Spleen (tissue), 11 donors: ENCODE results near the gene ZNF611. TPM values are rescaled to one million over a fixed set of nuclear protein-coding genes. Genes with fewer than 3 reads are reported as not detected.

ENCODE experiments used
- DNase-seq: peaks from one replicate; pipeline ENCODE4 v3.0.0-alpha.2; 2020
- H3K27ac ChIP-seq, 8 donors: fragments of 200-600 bp; sonication (generic) in 7 of 8; 1 replicate in 4 of 8; 2 replicates in 4 of 8; pipeline versions ENCODE4 v1.5.0 to v1.8.0; 2016 to 2021; ENCODE audit warnings: inconsistent platforms in 4 of 8, mild to moderate bottlenecking in 4 of 8, moderate library complexity in 1 of 8
- H3K27me3 ChIP-seq, 7 donors: fragments of 200-600 bp; sonication (generic) in 6 of 7; replicated peaks in 1 of 7; 1 replicate in 4 of 7; 2 replicates in 3 of 7; pipeline versions ENCODE4 v1.5.0 to v1.8.0; 2016 to 2021; ENCODE audit warnings: inconsistent platforms in 3 of 7, mild to moderate bottlenecking in 1 of 7
- H3K36me3 ChIP-seq, 6 donors: fragments of 200-600 bp; sonication (generic) in 5 of 6; 1 replicate in 4 of 6; 2 replicates in 2 of 6; pipeline versions ENCODE4 v1.5.0 to v1.8.0; 2016 to 2021; ENCODE audit warnings: inconsistent platforms in 2 of 6
- H3K4me1 ChIP-seq, 6 donors: fragments of 200-600 bp; sonication (generic) in 5 of 6; 1 replicate in 3 of 6; 2 replicates in 3 of 6; pipeline versions ENCODE4 v1.5.0 to v1.8.0; 2016 to 2021; ENCODE audit warnings: inconsistent platforms in 3 of 6
- H3K4me3 ChIP-seq, 8 donors: fragments of 200-600 bp; sonication (generic) in 7 of 8; 1 replicate in 4 of 8; 2 replicates in 4 of 8; pipeline versions ENCODE4 v1.5.0 to v1.8.0; 2016 to 2021; ENCODE audit warnings: inconsistent platforms in 4 of 8, mild to moderate bottlenecking in 4 of 8, moderate library complexity in 2 of 8
- H3K9me3 ChIP-seq, 8 donors: fragments of 200-600 bp; sonication (generic) in 7 of 8; 1 replicate in 4 of 8; 2 replicates in 4 of 8; pipeline versions ENCODE4 v1.5.0 to v1.8.0; 2016 to 2021; ENCODE audit warnings: inconsistent platforms in 4 of 8
- POLR2A ChIP-seq, 3 donors: fragments of 450-650 bp; IDR thresholded peaks; one replicate each; pipeline ENCODE4 v1.5.1; 2017; ENCODE audit warnings: antibody characterized with exemption in 3 of 3, mild to moderate bottlenecking in 1 of 3
- POLR2AphosphoS5 ChIP-seq, 3 donors: sonication (generic); formaldehyde crosslinking; IDR thresholded peaks; one replicate each; pipeline ENCODE4 v1.5.1; 2017; ENCODE audit warnings: antibody characterized with exemption in 3 of 3
- WGBS, 5 donors: extraction: QIAGEN DNeasy Blood & Tissue Kit in 3 of 5; methylation state at CpG; one replicate each; pipeline versions ENCODE4 v1.1.5 to v1.1.7; 2013 to 2018; 5-methylcytosine and 5-hydroxymethylcytosine counted together
- intact Hi-C: fragments of 100-400 bp; cut with DNase I; formaldehyde crosslinking; loops from one replicate; pipeline ENCODE4 v1.15.0; 2023; ENCODE audit warnings: low total_unique reads
- polyA plus RNA-seq, 3 donors: library from polyadenylated mRNA; stranded (reverse); fragments of 200-250 nt; gene quantifications; one replicate each; pipeline ENCODE4 v1.2.1, GENCODE V29; 2013
- total RNA-seq, 7 donors: library from RNA; depleted of rRNA in 3 of 7; stranded (reverse); fragments of >200 nt in 3 of 7; fragmentation: NEBNext Ultra II Directional in 4 of 7; extraction: Animal tissue kit (Norgen Biotek cat#: 25700) in 4 of 7; gene quantifications; one replicate each; pipeline versions ENCODE4 v1.1.0 to v1.2.1, GENCODE V29; 2016 to 2021
- TF ChIP-seq, protein P1 (sequence below), 11 experiments: fragments of 200-600 bp in 7 of 11; fragments of 450-650 bp in 4 of 11; sonication (generic) in 4 of 11; IDR thresholded peaks in 8 of 11; conservative IDR thresholded peaks in 3 of 11; 1 replicate in 7 of 11; 2 replicates in 4 of 11; pipeline versions ENCODE4 v1.4.0 to v1.8.0; 2016 to 2021; ENCODE audit warnings: antibody characterized with exemption in 11 of 11, inconsistent platforms in 4 of 11, mild to moderate bottlenecking in 1 of 11
- donor health status: healthy with polysubstance abuse.
- donor health status: DM: no; HTN: no; CAD: no; lungs with moderate emphysema.
- donor health status: DM: no; HTN: no; CAD: no.
- donor health status: Bipolar disorder and iron deficiency.
- donor health status: healthy.
- donor health status: DM: no; HTN: no; CAD: no.
- donor health status: DM: yes; HTN: yes; CAD: no.

ZNF611 gene
- total and polyA plus RNA-seq, 10 donors = 2.6 to 32.5 (median 24.0) TPM

DNA sequence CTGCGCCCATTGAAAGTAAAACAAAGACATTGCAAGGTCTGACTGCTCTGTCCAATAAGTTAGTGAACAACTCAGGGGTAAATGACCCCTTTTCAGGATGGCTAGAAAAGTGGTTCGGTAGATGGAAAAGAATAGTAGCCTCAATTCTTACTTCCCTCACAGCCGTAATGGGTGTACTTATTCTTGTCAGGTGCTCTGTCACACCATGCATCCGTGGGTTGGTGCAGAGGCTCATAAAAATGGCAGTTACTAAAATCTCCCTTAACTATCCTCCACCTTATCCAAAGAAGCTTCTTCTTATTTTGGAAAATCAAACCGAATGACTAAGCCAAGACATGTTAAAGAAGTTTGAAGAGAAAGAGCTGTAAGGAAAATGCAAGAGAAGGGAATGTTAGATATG lies 65.3 kb downstream of the ZNF611 start:
- intact Hi-C loops = no loop called here
- WGBS, 5 donors = 92 to 98% (median 95%) methylated on average over 5 of the region's 5 CpGs

DNA sequence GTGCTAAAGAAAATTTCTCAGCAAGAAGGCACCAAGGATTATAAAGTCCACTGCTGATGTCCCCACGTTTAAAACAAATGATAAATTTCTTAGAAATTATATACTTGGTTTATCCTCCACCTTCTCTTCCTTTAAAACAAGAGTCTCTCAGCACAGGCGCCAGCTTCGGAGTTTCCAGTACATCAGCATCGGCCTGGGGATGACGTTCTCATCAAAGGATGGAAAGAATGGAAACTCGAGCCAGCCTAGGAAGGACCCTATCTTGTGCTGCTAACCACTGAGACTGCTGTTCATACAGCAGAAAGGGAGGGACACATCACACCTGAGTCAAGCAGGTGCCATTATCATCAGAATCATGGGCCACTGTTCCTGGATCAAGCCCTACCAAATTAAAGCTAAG lies 66.9 kb downstream of the ZNF611 start:
- Histone ChIP-seq H3K36me3 (peaks cover 0 to 41% (median 0%) of the 10 kb centered on the region in 6 donors), H3K4me1 (no peaks in the 10 kb centered on the region), H3K27ac (no peak overlapping the region), H3K4me3 (no peak overlapping the region), H3K27me3 (no peaks in the 10 kb centered on the region), H3K9me3 (peaks cover 0 to 1% (median 0%) of the 10 kb centered on the region in 8 donors)
- WGBS, 5 donors = 83 to 95% (median 91%) methylated on average over 6 of the region's 6 CpGs
- no peak for TF ChIP-seq POLR2AphosphoS5 (IDR thresholded peaks at IDR 0.05)
- no peak for TF ChIP-seq POLR2A (IDR thresholded peaks at IDR 0.05)
- TF ChIP-seq, protein P1, sequence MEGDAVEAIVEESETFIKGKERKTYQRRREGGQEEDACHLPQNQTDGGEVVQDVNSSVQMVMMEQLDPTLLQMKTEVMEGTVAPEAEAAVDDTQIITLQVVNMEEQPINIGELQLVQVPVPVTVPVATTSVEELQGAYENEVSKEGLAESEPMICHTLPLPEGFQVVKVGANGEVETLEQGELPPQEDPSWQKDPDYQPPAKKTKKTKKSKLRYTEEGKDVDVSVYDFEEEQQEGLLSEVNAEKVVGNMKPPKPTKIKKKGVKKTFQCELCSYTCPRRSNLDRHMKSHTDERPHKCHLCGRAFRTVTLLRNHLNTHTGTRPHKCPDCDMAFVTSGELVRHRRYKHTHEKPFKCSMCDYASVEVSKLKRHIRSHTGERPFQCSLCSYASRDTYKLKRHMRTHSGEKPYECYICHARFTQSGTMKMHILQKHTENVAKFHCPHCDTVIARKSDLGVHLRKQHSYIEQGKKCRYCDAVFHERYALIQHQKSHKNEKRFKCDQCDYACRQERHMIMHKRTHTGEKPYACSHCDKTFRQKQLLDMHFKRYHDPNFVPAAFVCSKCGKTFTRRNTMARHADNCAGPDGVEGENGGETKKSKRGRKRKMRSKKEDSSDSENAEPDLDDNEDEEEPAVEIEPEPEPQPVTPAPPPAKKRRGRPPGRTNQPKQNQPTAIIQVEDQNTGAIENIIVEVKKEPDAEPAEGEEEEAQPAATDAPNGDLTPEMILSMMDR (IDR thresholded peaks at IDR 0.05 in 8 of 11, conservative IDR thresholded peaks at IDR 0.05 in 3 of 11) = no peak
- no peak for DNase-seq
- intact Hi-C loops = no loop called here

More for the DNA sequence above, 65.3 kb downstream of the ZNF611 start:
- peaks cover 0 to 8% (median 0%) of the 10 kb centered on the region in 8 donors for H3K9me3 ChIP-seq
- peaks cover 0 to 2% (median 0%) of the 10 kb centered on the region in 6 donors for H3K4me1 ChIP-seq
- H3K27ac ChIP-seq = no peak overlapping the region
- no peak overlapping the region for H3K4me3 ChIP-seq
- no peak for DNase-seq
- no peaks in the 10 kb centered on the region for H3K27me3 ChIP-seq
- H3K36me3 ChIP-seq = peaks cover 0 to 30% (median 0%) of the 10 kb centered on the region in 6 donors
- TF ChIP-seq, protein P1 (IDR thresholded peaks at IDR 0.05 in 8 of 11, conservative IDR thresholded peaks at IDR 0.05 in 3 of 11) = no peak
- no peak for TF ChIP-seq POLR2A (IDR thresholded peaks at IDR 0.05)
- TF ChIP-seq POLR2AphosphoS5 (IDR thresholded peaks at IDR 0.05) = no peak

DNA sequence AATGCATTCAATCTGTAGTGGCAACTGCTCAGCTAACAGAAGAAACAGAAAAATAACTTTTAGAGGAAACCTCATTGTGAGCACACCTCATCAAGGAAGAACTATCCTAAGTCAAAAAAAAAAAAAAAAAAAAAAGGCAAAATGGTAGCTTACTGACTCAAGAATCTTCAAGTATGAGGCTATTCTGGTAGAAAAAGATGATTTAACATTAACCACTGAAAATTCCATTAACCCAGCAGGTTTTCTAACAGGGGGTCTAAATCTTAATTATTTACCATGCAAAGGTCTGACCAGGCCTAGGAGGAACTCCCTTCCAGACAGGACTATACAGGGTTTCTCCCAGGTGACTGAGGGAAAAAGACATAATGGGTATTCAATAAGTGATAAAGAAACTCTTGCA lies 68.3 kb downstream of the ZNF611 start:
- Histone ChIP-seq H3K27ac (no peak overlapping the region), H3K36me3 (peaks cover 0 to 52% (median 0%) of the 10 kb centered on the region in 6 donors), H3K9me3 (no peaks in the 10 kb centered on the region), H3K4me1 (no peaks in the 10 kb centered on the region), H3K4me3 (no peak overlapping the region), H3K27me3 (no peaks in the 10 kb centered on the region)
- TF ChIP-seq POLR2A (IDR thresholded peaks at IDR 0.05) (no peak), POLR2AphosphoS5 (IDR thresholded peaks at IDR 0.05) (no peak)
- TF ChIP-seq, protein P1 (IDR thresholded peaks at IDR 0.05 in 8 of 11, conservative IDR thresholded peaks at IDR 0.05 in 3 of 11) = no peak
- intact Hi-C loops = no loop called here
- DNase-seq = no peak

DNA sequence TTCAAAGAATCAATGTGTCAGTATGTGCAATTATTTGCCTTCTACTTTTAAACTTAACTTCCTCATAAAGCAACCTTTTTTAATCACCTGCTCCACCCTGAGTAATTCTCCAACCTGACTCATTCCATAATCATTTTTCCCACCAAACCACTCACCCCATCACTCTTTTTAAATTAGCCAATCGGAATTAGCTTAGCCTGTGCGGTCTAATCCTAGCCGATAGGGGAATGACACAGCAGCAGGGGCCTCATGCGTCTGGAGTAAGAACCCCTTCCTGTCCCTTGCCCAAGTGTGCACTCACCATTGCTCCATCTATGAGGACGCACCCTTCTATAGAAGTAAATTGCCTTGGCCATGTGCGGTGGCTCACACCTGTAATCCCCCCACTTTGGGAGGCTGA lies 69.3 kb downstream of the ZNF611 start:
- H3K9me3 ChIP-seq = no peaks in the 10 kb centered on the region
- no peak overlapping the region for H3K27ac ChIP-seq
- 91 to 95% (median 95%) methylated on average over 6 of the region's 6 CpGs for WGBS, 5 donors
- H3K4me3 ChIP-seq = no peak overlapping the region
- intact Hi-C loops = no loop called here
- peaks cover 0 to 57% (median 2%) of the 10 kb centered on the region in 6 donors for H3K36me3 ChIP-seq
- H3K27me3 ChIP-seq = no peaks in the 10 kb centered on the region
- no peak for TF ChIP-seq POLR2A (IDR thresholded peaks at IDR 0.05)
- TF ChIP-seq, protein P1 (IDR thresholded peaks at IDR 0.05 in 8 of 11, conservative IDR thresholded peaks at IDR 0.05 in 3 of 11) = no peak
- no peak for TF ChIP-seq POLR2AphosphoS5 (IDR thresholded peaks at IDR 0.05)
- DNase-seq = no peak
- H3K4me1 ChIP-seq = no peaks in the 10 kb centered on the region
